Natural killer cell (primary cell): ENCODE measurements around the gene F2. TPM values are rescaled to one million over a fixed set of nuclear protein-coding genes. Genes with fewer than 3 reads are reported as not detected.

ENCODE experiments used
- ATAC-seq, 3 donors: fragments of 150-1000 bp in 2 of 3; fragments of 200-7000 bp in 1 of 3; cut with Tn5 transposase; 1 replicate in 1 of 3; 2 replicates in 2 of 3; pipeline ENCODE4 v1.10.0; 2021; ENCODE audit warnings: mild to moderate bottlenecking in 2 of 3, moderate library complexity in 2 of 3
- DNase-seq, 2 donors: peaks; one replicate each; pipeline versions ENCODE4 v3.0.0 to v3.0.0-alpha.2; 2013 to 2021; ENCODE audit warnings: mixed read lengths in 1 of 2
- H3K27ac ChIP-seq: one replicate; pipeline ENCODE4 v1.5.1; 2013; ENCODE audit warnings: mild to moderate bottlenecking, low read length
- H3K27me3 ChIP-seq: one replicate; pipeline ENCODE4 v1.6.1; 2013; ENCODE audit warnings: low read length; ENCODE audit not compliant: control insufficient read depth, insufficient read depth
- H3K36me3 ChIP-seq: one replicate; pipeline ENCODE4 v1.6.1; 2013; ENCODE audit warnings: low read length; ENCODE audit not compliant: control insufficient read depth, insufficient read depth
- H3K4me1 ChIP-seq: one replicate; pipeline ENCODE4 v1.6.1; 2013; ENCODE audit warnings: low read length; ENCODE audit not compliant: control insufficient read depth, insufficient read depth
- H3K4me3 ChIP-seq: one replicate; pipeline ENCODE4 v1.5.1; 2013; ENCODE audit warnings: low read length
- H3K9me3 ChIP-seq: one replicate; pipeline ENCODE4 v1.6.1; 2013; ENCODE audit warnings: low read length; ENCODE audit not compliant: control insufficient read depth, insufficient read depth
- H3K27ac Mint-ChIP-seq, 2 donors: one replicate each; pipeline ENCODE4 v1.8.0; 2022; ENCODE audit warnings: mild to moderate bottlenecking in 2 of 2, mixed read lengths in 2 of 2, moderate library complexity in 1 of 2
- H3K27me3 Mint-ChIP-seq, 2 donors: one replicate each; pipeline ENCODE4 v1.8.0; 2022; ENCODE audit warnings: low read depth in 2 of 2, mixed read lengths in 2 of 2
- H3K36me3 Mint-ChIP-seq: one replicate; pipeline ENCODE4 v1.8.0; 2022; ENCODE audit warnings: mixed read lengths
- H3K4me1 Mint-ChIP-seq, 2 donors: one replicate each; pipeline ENCODE4 v1.8.0; 2022; ENCODE audit warnings: mixed read lengths in 2 of 2
- H3K4me3 Mint-ChIP-seq: one replicate; pipeline ENCODE4 v1.8.0; 2022; ENCODE audit warnings: mild to moderate bottlenecking, moderate library complexity, mixed read lengths
- H3K9me3 Mint-ChIP-seq, 2 donors: one replicate each; pipeline ENCODE4 v1.8.0; 2022; ENCODE audit warnings: mixed read lengths in 2 of 2
- WGBS: methylation state at CpG from one replicate; pipeline ENCODE4 v1.1.7; 2013; ENCODE audit warnings: missing lambda C conversion rate; ENCODE audit not compliant: insufficient coverage; 5-methylcytosine and 5-hydroxymethylcytosine counted together
- intact Hi-C: fragments of 100-400 bp; cut with micrococcal nuclease; formaldehyde crosslinking; loops from one replicate; pipeline ENCODE4 v1.14.2; 2022
- total RNA-seq, 4 donors: library from RNA; stranded (reverse); fragments of 120-200 nt in 1 of 4; gene quantifications; one replicate each; pipeline versions ENCODE4 v1.2.3 to v1.2.4, GENCODE V29; 2013 to 2022
- TF ChIP-seq, protein P1 (sequence below): fragments of 200-600 bp; IDR thresholded peaks from one replicate; pipeline ENCODE4 v1.8.0; 2022; ENCODE audit warnings: antibody characterized with exemption

Gene F2
- total RNA-seq, 3 donors from 2014 or later (not counting 1 experiment from before 2014, with no cell fraction given) = 0.14 TPM; not detected in 2

DNA sequence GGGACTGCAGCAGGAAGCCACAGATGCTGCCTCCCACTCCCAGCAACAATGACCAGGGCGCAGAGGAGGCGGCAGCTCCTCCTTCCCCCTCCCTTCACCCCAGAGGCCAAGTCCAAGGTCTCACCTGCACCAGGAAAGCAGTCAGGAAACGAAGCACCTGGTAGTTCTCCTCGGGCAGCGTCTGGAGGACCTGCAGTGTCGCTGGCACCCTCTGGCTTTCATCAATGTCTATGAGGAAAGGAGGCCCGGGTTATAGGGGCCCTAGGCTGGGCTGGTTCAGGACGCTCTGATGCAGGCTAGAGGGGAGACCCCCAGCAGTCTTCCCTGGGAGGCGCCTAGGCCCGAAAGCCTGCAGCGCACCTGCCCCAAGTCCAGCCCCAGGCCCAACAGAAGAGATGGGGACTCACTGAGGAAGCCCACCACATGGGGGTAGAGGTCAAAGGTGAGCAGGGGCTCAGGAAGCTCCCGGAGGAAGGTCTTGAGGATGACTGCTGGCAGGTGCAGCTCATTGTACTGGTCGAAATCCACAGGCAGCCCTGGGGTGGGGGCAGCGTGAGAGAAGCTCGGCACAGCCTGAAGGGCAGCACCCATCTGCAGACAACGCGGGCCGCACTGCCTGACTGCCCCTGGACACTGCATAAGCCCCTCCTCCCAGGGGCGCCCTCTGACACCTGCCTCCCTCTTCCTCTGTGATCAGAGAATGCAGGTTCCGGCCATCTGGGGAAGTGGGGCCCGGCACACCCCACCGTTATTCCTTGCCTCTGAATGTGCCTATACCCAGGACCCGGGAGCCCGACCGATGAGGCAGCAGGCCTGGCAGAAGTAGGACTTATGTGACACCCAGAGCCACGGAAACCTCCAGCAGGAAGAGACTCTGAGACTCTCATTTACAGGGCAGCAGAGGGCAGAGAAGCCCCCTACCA lies 39.5 kb upstream of the F2 start:
- WGBS = 97% methylated on average over 26 of the region's 26 CpGs
- Mint-ChIP-seq H3K36me3 (no peaks in the 10 kb centered on the region), H3K4me3 (no peak overlapping the region), H3K4me1 (peaks cover 15 to 16% of the 10 kb centered on the region in 2 donors), H3K27me3 (no peaks in the 10 kb centered on the region), H3K27ac (no peak overlapping the region), H3K9me3 (no peaks in the 10 kb centered on the region)
- Histone ChIP-seq H3K36me3 (peaks cover 55% of the 10 kb centered on the region), H3K27ac (no peak overlapping the region), H3K4me3 (no peak overlapping the region), H3K4me1 (peaks cover 29% of the 10 kb centered on the region), H3K27me3 (no peaks in the 10 kb centered on the region), H3K9me3 (no peaks in the 10 kb centered on the region)
- no peak for DNase-seq
- TF ChIP-seq, protein P1, sequence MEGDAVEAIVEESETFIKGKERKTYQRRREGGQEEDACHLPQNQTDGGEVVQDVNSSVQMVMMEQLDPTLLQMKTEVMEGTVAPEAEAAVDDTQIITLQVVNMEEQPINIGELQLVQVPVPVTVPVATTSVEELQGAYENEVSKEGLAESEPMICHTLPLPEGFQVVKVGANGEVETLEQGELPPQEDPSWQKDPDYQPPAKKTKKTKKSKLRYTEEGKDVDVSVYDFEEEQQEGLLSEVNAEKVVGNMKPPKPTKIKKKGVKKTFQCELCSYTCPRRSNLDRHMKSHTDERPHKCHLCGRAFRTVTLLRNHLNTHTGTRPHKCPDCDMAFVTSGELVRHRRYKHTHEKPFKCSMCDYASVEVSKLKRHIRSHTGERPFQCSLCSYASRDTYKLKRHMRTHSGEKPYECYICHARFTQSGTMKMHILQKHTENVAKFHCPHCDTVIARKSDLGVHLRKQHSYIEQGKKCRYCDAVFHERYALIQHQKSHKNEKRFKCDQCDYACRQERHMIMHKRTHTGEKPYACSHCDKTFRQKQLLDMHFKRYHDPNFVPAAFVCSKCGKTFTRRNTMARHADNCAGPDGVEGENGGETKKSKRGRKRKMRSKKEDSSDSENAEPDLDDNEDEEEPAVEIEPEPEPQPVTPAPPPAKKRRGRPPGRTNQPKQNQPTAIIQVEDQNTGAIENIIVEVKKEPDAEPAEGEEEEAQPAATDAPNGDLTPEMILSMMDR = no peak
- ATAC-seq = no peak
- intact Hi-C loops = loop anchor here (10.0 kb wide), 1 partner anchor 65 kb away; the partner anchor contains the start of genes ATG13 and HARBI1

DNA sequence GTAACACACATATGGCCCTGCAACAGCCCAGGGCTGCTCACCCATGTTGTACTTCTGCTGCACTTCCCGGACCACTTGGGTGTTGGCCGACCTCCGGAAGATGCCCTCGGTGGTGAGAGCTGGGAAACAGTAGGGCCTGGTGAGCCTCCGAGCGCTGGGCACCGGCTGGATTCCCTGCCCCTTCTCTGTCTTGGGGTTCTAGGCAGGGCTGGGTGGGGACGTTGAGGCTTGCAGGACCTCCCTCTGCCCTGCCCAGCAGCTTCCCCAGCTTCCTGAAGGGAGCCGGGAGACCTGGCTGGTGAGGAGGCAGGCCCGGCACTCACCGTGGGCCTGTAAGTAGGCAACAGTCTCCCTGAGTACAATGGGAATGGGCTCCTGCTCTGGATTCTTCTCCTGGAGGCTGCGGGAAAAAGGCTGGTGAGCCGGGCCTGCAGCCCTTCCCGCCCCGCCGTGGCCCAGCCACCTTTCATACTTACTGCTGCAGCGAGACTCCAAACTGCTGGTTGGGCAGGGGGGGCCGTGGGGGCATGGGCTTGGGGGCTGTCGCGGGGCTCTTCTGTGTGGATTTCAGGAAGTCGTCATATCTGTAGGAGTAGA lies 38.8 kb upstream of the F2 start:
- ATAC-seq (no peak), DNase-seq (no peak)
- Mint-ChIP-seq H3K9me3 (no peaks in the 10 kb centered on the region), H3K27ac (no peak overlapping the region), H3K4me3 (no peak overlapping the region), H3K36me3 (no peaks in the 10 kb centered on the region), H3K4me1 (peaks cover 9 to 10% of the 10 kb centered on the region in 2 donors), H3K27me3 (no peaks in the 10 kb centered on the region)
- 97% methylated on average over 21 of the region's 21 CpGs for WGBS
- peaks cover 21% of the 10 kb centered on the region for H3K4me1 ChIP-seq
- H3K27ac ChIP-seq = no peak overlapping the region
- intact Hi-C loops = no loop called here
- TF ChIP-seq, protein P1 = no peak
- H3K27me3 ChIP-seq = no peaks in the 10 kb centered on the region
- no peaks in the 10 kb centered on the region for H3K9me3 ChIP-seq
- no peak overlapping the region for H3K4me3 ChIP-seq
- H3K36me3 ChIP-seq = peaks cover 55% of the 10 kb centered on the region

DNA sequence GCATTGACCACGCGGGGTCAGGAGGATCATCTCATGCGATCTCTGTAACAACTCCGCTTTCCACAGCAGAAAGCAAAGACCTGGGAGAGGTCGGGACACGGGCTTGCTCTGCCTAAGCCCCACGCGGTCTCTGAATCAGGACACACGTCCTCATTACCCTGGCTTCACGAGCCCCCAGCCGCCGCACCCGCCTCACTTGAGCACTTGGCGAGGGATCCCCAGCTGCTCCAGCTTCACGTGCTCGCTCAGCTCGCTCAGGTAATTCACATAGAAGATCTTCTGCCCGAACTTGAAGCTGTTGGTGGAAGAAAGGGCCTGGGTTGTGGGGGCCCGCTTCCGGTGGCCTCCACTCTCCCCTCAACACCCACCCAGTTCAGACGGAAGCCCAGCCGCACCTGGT lies 38.2 kb upstream of the F2 start:
- H3K27ac Mint-ChIP-seq = no peak overlapping the region
- no peak overlapping the region for H3K4me3 ChIP-seq
- peaks cover 9 to 10% of the 10 kb centered on the region in 2 donors for H3K4me1 Mint-ChIP-seq
- intact Hi-C loops = no loop called here
- no peaks in the 10 kb centered on the region for H3K9me3 ChIP-seq
- H3K4me1 ChIP-seq = peaks cover 16% of the 10 kb centered on the region
- no peaks in the 10 kb centered on the region for H3K36me3 Mint-ChIP-seq
- H3K36me3 ChIP-seq = peaks cover 55% of the 10 kb centered on the region
- TF ChIP-seq, protein P1 = no peak
- H3K27ac ChIP-seq = no peak overlapping the region
- no peak overlapping the region for H3K4me3 Mint-ChIP-seq
- DNase-seq (no peak), ATAC-seq (no peak)
- no peaks in the 10 kb centered on the region for H3K27me3 Mint-ChIP-seq
- no peaks in the 10 kb centered on the region for H3K9me3 Mint-ChIP-seq
- WGBS = 96% methylated on average over 19 of the region's 22 CpGs
- H3K27me3 ChIP-seq = no peaks in the 10 kb centered on the region
